NCI-H345 treated with DMSO at 0.1 percent for 48 hours (cell line): ENCODE results near the gene TRIP4.
"Not testable (repeated sequence)": the region's sequence is repeated elsewhere in the genome, so short reads cannot be mapped to it uniquely, and the experiment has no call there.

Source experiments
- DNase-seq: peaks from one replicate; lab custom pipeline; 2025; ENCODE audit not compliant: unreplicated experiment; lab: John Stamatoyannopoulos, UW

The TRIP4 gene

GRCh38 chr15:64483749-64484148 is 96.1 kb downstream of the TRIP4 start:
- DNase-seq: no peak

GRCh38 chr15:64485796-64486195 is 98.2 kb downstream of the TRIP4 start:
- DNase-seq: no peak

GRCh38 chr15:64490598-64491259 is 103.1 kb downstream of the TRIP4 start:
- DNase-seq: no peak

GRCh38 chr15:64493641-64494040 is 106.0 kb downstream of the TRIP4 start:
- no peak for DNase-seq

GRCh38 chr15:64495968-64496367 is 108.3 kb downstream of the TRIP4 start:
- not testable (repeated sequence) for DNase-seq

- no peak for DNase-seq
Measured at GRCh38 chr15:64500695-64501395, 113.2 kb downstream of the TRIP4 start.

- DNase-seq: no peak
Measured at GRCh38 chr15:64501396-64501715, 113.7 kb downstream of the TRIP4 start.

GRCh38 chr15:64502151-64502550 is 114.5 kb downstream of the TRIP4 start:
- DNase-seq: no peak

GRCh38 chr15:64502551-64502950 is 114.9 kb downstream of the TRIP4 start:
- DNase-seq: no peak

GRCh38 chr15:64503197-64503596 is 115.6 kb downstream of the TRIP4 start:
- no peak for DNase-seq

- no peak for DNase-seq
Measured at GRCh38 chr15:64503640-64504039, 116.0 kb downstream of the TRIP4 start.
